Spinal cord (tissue), 10 donors: ENCODE data around the gene VAPA. TPM values are rescaled to one million over a fixed set of nuclear protein-coding genes. Genes with fewer than 3 reads are reported as not detected.
A peak's percentile ranks its signal among the peaks of the same experiment; 100 is the strongest.

Source experiments
- DNase-seq, 6 donors: peaks; one replicate each; pipeline versions ENCODE4 v3.0.0 to v3.0.0-alpha.2; 2013 to 2015; ENCODE audit warnings: low spot score in 6 of 6, low read depth in 4 of 6
- H3K27ac ChIP-seq: one replicate; pipeline ENCODE4 v1.5.1; 2013; ENCODE audit warnings: low read depth, low read length, control low read depth
- H3K27me3 ChIP-seq: one replicate; pipeline ENCODE4 v1.6.1; 2013; ENCODE audit warnings: low read length; ENCODE audit not compliant: control insufficient read depth, insufficient read depth
- H3K36me3 ChIP-seq: one replicate; pipeline ENCODE4 v1.6.1; 2013; ENCODE audit warnings: low read length; ENCODE audit not compliant: control insufficient read depth, insufficient read depth
- H3K4me1 ChIP-seq: one replicate; pipeline ENCODE4 v1.6.1; 2013; ENCODE audit warnings: low read length; ENCODE audit not compliant: control insufficient read depth, insufficient read depth
- H3K4me3 ChIP-seq: one replicate; pipeline ENCODE4 v1.5.1; 2013; ENCODE audit warnings: low read depth, low read length, control low read depth
- H3K9me3 ChIP-seq: one replicate; pipeline ENCODE4 v1.6.1; 2013; ENCODE audit warnings: low read length; ENCODE audit not compliant: control insufficient read depth, insufficient read depth
- WGBS: methylation state at CpG from one replicate; pipeline ENCODE4 v1.1.5; 2013; ENCODE audit warnings: missing lambda C conversion rate; ENCODE audit not compliant: insufficient coverage; 5-methylcytosine and 5-hydroxymethylcytosine counted together
- polyA plus RNA-seq, 2 donors: library from polyadenylated mRNA; unstranded; fragments of 120-200 nt; gene quantifications; one replicate each; pipeline ENCODE4 v1.2.1, GENCODE V29; 2013; ENCODE audit not compliant: insufficient read length in 2 of 2
- total RNA-seq, 2 donors: library from RNA; depleted of rRNA in 1 of 2; stranded (reverse); fragments of 120-200 nt in 1 of 2; fragments of >200 nt in 1 of 2; gene quantifications; one replicate each; pipeline versions ENCODE4 v1.2.3 to v1.2.4, GENCODE V29; 2013 to 2014
- donor health status: healthy.

VAPA gene
- total and polyA plus RNA-seq, 4 donors = 259 to 313 (median 270) TPM

DNA sequence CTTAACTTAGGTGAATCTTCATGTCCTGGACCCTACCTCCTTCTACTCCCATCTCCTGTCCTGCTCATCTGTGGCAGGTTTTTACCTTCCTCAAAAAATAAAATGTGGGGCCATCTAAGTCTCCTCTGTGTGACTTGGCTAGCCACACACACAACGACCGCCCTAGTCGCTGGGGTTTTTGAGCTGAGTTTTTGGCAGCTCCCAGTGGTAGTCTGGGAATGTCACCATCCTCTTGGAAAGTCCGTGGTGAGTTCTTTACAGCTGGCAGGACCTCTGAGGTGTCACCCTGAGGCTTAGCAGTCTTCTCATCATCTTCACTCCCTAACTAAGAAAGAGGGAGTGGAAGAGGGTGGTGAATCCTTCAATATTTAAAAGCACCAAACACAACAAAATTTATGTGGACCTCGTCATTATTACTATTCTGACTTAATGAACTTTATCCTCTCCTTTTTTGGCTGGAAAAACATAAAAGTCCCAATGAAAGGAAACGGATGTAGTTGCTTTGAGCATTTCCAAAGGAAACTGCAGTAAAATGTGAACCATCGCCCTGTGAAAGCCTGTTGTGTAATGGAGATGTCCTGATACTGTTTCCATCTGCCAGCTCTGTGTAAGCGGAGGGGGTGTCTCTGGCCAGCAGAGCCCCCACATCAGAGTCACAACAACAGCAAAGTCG, 78.6 kb downstream of the VAPA start:
- Histone ChIP-seq H3K4me3 (no peak overlapping the region), H3K9me3 (no peaks in the 10 kb centered on the region), H3K36me3 (no peaks in the 10 kb centered on the region), H3K27me3 (no peaks in the 10 kb centered on the region), H3K4me1 (peaks cover 35% of the 10 kb centered on the region), H3K27ac (peak overlapping the region; percentile 40)
- no peak for DNase-seq
- WGBS = 63% methylated on average over 2 of the region's 9 CpGs

DNA sequence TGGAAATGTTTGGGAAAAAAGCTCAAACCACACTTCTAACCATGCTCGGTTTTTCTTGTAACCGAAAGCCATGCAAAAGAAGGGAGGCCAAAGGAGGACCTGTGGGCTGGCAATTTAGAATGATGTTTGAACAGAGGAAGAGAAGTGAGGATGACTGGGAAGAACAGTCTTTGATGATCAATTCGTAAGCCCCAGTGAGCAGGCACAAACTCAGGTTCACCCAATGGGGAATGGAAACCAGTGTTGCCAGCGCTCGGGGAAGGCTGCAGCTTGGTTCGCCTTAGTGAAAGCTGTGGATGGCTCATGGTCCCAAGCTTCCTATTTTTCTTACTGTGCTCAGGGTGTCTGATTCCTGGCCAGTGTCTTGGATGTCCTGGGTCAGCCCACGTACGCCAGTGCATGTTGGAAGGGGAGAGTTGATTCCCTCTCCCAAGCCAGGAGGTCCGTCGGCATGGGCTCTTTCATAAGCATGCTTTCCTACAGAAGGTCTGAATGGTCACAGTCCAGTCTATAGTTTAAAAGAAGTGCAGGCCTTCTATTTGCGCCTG, 79.2 kb downstream of the VAPA start:
- Histone ChIP-seq H3K4me1 (peaks cover 28% of the 10 kb centered on the region), H3K4me3 (no peak overlapping the region), H3K36me3 (no peaks in the 10 kb centered on the region), H3K27me3 (no peaks in the 10 kb centered on the region), H3K9me3 (no peaks in the 10 kb centered on the region), H3K27ac (peak overlapping the region; percentile 40)
- 91% methylated on average over 4 of the region's 11 CpGs for WGBS
- DNase-seq = no peak

DNA sequence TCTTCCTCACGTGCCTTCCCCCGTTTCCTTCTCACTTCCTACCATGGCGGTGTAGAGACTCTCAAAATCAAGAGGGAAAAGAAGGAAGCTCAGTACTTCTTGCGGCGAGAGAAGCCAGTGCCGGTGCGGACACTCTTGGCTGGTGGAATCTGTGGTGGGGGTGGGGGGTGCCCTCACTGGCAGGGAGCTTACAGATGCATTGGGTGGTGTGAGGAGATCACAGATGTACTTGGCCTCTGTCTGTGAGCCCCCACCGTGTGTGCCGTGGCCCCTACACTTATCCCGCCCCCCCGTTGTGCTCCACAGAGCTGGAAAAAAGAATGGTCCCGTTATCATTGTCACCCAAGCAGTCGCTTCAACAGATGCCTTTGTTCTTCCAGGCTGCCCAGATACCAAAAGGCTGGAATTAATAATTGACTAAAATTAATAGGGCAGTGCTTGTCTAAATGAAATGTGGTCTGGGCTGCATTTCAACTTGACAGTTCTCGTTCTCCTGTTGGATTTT, 79.8 kb downstream of the VAPA start:
- no peaks in the 10 kb centered on the region for H3K27me3 ChIP-seq
- WGBS = 59% methylated on average over 8 of the region's 14 CpGs
- H3K27ac ChIP-seq = no peak overlapping the region
- peaks cover 2% of the 10 kb centered on the region for H3K9me3 ChIP-seq
- DNase-seq = no peak
- H3K4me3 ChIP-seq = no peak overlapping the region
- no peaks in the 10 kb centered on the region for H3K36me3 ChIP-seq
- peaks cover 26% of the 10 kb centered on the region for H3K4me1 ChIP-seq

DNA sequence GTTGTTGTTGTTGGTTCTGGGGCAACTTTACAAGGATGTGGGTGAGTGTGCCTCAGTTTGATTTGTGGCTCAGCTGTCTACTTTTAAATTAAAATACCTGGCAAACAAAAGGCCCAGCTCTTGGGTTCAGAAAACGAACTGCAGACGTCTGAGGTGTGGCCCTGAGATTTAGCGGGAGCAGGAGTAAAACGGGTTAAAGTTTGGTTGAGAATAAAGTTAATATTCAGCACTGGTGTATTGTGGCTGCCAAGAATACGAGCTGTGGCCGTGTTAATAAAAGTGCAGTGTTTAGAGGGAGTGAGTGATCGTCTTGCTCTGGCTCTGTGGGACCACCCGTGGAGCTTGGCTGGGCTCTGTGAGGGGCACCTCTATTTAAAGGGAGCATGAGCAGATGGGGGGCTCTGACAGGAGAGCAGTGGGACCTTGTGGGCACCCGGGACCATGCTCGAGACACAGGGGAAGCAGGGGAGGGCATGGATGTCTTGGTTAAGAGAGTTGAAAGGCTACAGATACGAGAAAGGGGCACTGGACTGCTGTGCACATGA, 80.3 kb downstream of the VAPA start:
- H3K4me1 ChIP-seq = peaks cover 24% of the 10 kb centered on the region
- no peaks in the 10 kb centered on the region for H3K36me3 ChIP-seq
- no peaks in the 10 kb centered on the region for H3K27me3 ChIP-seq
- WGBS = 23% methylated on average over 11 of the region's 11 CpGs
- peaks cover 2% of the 10 kb centered on the region for H3K9me3 ChIP-seq
- DNase-seq = peak in 1 of 6 donors; percentile 39
- no peak overlapping the region for H3K4me3 ChIP-seq
- H3K27ac ChIP-seq = no peak overlapping the region

DNA sequence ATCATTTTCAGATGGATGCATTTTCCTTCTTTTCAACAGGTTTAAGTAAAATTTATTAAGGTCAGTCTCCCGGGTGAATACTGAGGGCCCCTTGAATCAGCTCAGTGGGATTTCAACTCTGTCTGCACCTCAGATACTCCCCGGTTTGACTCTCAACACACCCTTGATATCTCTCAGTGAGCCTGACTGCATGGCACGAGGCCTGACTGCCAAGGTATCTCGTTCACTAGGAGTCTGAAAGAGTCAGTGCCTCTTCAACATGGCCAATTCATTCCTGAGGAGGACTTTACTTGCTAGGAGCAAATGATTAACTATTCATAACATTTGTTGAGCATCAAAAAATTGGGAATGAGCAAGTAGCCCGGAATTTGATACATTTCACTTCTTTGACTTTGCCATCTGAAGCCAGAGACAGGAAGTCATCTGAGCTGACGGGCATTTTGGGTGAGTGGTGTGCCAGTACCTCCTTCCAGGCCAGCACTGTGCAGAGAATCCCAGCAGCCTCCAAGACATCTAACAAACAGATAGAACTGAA, 81.0 kb downstream of the VAPA start:
- Histone ChIP-seq H3K4me3 (no peak overlapping the region), H3K27ac (no peak overlapping the region), H3K9me3 (peaks cover 4% of the 10 kb centered on the region), H3K36me3 (no peaks in the 10 kb centered on the region), H3K27me3 (no peaks in the 10 kb centered on the region), H3K4me1 (peaks cover 24% of the 10 kb centered on the region)
- no peak for DNase-seq
- WGBS = 52% methylated on average over 3 of the region's 6 CpGs

DNA sequence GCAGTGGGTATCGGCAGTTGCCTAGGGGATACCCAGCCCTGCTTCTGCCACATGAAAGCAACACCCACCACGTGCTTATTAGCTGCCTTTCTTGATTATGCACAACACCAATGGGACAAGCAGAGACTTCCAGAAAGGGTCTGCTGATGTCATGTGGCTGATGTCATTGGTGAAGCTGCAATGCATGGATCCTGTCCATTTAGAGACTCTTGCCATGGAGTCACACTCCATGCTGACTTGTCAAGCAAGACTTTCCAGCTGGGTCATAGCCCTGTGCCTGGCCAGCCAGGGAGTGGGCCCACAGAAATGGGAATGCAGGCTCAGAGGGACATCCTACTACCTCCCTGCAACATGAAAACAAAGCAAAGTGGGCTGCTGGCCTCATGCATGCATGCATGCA, 81.8 kb downstream of the VAPA start:
- H3K27ac ChIP-seq = no peak overlapping the region
- peaks cover 5% of the 10 kb centered on the region for H3K9me3 ChIP-seq
- H3K4me3 ChIP-seq = no peak overlapping the region
- peaks cover 24% of the 10 kb centered on the region for H3K4me1 ChIP-seq
- 80% methylated on average over 1 of the region's 2 CpGs for WGBS
- no peaks in the 10 kb centered on the region for H3K27me3 ChIP-seq
- H3K36me3 ChIP-seq = no peaks in the 10 kb centered on the region
- no peak for DNase-seq

DNA sequence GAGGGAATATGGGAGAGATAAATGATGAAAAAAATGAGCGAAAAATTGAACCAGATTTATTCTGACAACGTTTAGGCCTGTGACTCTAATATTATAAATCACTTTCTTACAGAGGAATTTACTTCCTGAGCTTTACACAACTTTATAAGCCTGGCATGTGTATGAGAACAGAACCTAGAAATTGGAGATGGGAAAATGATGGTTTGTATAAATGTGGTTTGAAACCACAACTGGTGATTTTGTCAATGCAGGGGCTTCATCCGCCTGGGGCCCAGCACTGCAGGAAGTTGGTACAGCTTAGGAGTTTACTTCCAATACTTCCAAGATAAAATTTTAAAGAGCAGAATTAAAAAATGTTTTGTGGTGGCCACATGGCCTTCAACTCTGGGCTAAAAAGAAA, 82.3 kb downstream of the VAPA start:
- WGBS = no CpG with 5 or more reads among the region's 3 CpGs

DNA sequence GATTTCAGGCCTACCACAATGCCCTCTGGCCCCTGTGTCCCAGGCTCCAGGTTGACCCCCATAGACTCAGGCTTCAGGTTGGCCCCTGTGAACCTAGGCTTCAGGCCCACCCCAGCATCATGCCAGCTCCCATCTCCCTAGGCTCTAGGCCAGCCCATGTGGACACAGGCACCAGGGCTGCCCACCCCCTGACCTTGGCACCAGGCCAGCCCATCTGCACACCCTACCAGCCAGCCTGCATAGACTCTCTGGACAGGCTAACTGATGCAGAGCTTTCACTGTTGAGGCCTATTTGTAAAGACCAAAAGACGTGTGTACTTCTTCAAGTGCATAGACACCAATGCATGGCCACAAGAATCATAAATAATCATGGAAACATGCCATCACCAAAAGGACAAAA, 83.9 kb downstream of the VAPA start:
- Histone ChIP-seq H3K27ac (no peak overlapping the region), H3K4me3 (no peak overlapping the region), H3K36me3 (no peaks in the 10 kb centered on the region), H3K27me3 (no peaks in the 10 kb centered on the region), H3K4me1 (peaks cover 22% of the 10 kb centered on the region), H3K9me3 (peaks cover 5% of the 10 kb centered on the region)
- 100% methylated on average over 1 of the region's 1 CpG for WGBS
- DNase-seq = no peak

More for the DNA sequence above, 82.3 kb downstream of the VAPA start:
- Histone ChIP-seq H3K9me3 (peaks cover 5% of the 10 kb centered on the region), H3K36me3 (no peaks in the 10 kb centered on the region), H3K4me1 (peaks cover 24% of the 10 kb centered on the region), H3K4me3 (no peak overlapping the region), H3K27ac (no peak overlapping the region), H3K27me3 (no peaks in the 10 kb centered on the region)
- DNase-seq = no peak

DNA sequence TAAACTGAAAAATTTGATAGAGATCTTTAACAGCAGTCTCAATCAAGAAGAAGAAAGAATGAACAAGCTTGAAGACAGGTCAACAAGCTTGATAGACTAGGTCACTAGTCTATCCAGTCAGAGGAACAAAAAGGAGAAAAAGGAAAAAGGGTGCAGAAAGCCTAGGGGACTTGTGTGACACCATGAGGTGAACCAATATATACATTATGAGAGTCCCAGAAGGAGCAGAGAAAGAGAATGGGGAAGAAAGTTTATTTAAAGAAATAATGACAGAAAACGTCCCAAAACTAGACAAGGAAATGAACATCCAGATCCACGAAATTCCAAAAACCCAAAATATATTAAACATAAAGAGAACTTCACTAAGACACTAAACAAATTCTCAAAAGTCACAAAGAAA, 84.5 kb downstream of the VAPA start:
- H3K27ac ChIP-seq = no peak overlapping the region
- H3K9me3 ChIP-seq = peaks cover 5% of the 10 kb centered on the region
- WGBS = no CpG with 5 or more reads among the region's 2 CpGs
- H3K36me3 ChIP-seq = no peaks in the 10 kb centered on the region
- DNase-seq = no peak
- no peaks in the 10 kb centered on the region for H3K27me3 ChIP-seq
- H3K4me1 ChIP-seq = peaks cover 16% of the 10 kb centered on the region
- no peak overlapping the region for H3K4me3 ChIP-seq
